Mucosa of stomach (tissue), 1 donor: ENCODE data around the gene LRRC4.

Experiments
- H3K27me3 ChIP-seq: one replicate; pipeline ENCODE4 v1.7.0; 2013; ENCODE audit warnings: mild to moderate bottlenecking, low read length; ENCODE audit not compliant: control insufficient read depth, insufficient read depth
- H3K36me3 ChIP-seq: one replicate; pipeline ENCODE4 v1.7.0; 2013; ENCODE audit warnings: low read length; ENCODE audit not compliant: control insufficient read depth, insufficient read depth
- H3K4me1 ChIP-seq: one replicate; pipeline ENCODE4 v1.7.0; 2013; ENCODE audit warnings: mild to moderate bottlenecking, low read length; ENCODE audit not compliant: control insufficient read depth, insufficient read depth
- H3K4me3 ChIP-seq: one replicate; pipeline ENCODE4 v1.7.0; 2013; ENCODE audit warnings: low read length
- H3K9ac ChIP-seq: one replicate; pipeline ENCODE4 v1.7.0; 2013; ENCODE audit warnings: mild to moderate bottlenecking, low read length, moderate library complexity
- H3K9me3 ChIP-seq: one replicate; pipeline ENCODE4 v1.7.0; 2013; ENCODE audit warnings: mild to moderate bottlenecking, low read length, moderate library complexity; ENCODE audit not compliant: control insufficient read depth
- donor health status: Pancreatic carcinoma.

The LRRC4 gene

DNA sequence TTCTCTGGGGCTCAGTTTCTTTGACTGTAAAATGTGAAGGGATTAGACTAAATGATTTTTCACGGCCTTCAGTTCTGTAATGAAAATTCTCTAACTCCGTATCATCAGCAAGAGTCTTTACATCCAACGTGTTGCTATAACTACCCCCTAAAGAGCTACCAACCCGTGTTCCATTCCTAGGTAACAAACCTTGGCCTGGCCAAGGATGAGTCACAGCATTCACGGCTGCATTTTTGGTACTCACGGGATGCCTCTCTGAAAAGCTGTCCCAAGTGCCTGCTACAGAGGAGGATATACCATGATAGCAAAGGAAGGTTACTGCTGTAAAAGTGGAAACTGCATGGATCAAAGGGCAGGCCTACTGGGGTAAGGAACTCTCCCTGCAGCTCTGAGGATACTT, 5.9 kb downstream of the LRRC4 start:
- Histone ChIP-seq H3K9me3 (no peaks in the 10 kb centered on the region), H3K36me3 (no peaks in the 10 kb centered on the region), H3K27me3 (peaks cover 3% of the 10 kb centered on the region), H3K9ac (no peak overlapping the region), H3K4me1 (no peaks in the 10 kb centered on the region), H3K4me3 (no peak overlapping the region)

DNA sequence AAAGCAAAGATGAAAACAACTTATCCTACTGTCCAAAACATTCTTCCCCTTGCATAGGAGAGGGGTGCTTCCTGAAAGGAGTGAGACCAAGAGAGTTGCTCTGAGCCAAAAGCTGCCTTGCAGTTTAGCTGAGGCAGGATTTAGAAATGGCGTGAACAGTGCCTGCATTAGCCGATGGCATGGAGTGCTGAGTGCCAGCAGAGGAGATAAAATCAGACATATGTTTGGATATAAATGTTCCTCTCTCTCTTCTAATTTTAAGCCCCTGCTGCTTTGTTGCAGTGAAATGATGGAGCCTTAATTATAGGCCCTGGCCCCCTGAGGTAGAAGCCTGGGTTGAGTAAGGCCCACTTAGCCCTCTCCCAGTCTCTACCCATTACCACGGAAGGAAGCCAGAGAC, 7.1 kb downstream of the LRRC4 start:
- no peak overlapping the region for H3K9ac ChIP-seq
- H3K4me1 ChIP-seq, result no peaks in the 10 kb centered on the region
- no peaks in the 10 kb centered on the region for H3K9me3 ChIP-seq
- H3K4me3 ChIP-seq, result no peak overlapping the region
- no peaks in the 10 kb centered on the region for H3K36me3 ChIP-seq
- no peaks in the 10 kb centered on the region for H3K27me3 ChIP-seq

GRCh38 chr7:128022631-128023532, 8.4 kb downstream of the LRRC4 start:
- peaks cover 8% of the 10 kb centered on the region for H3K4me1 ChIP-seq
- H3K9me3 ChIP-seq, result no peaks in the 10 kb centered on the region
- no peaks in the 10 kb centered on the region for H3K36me3 ChIP-seq
- H3K27me3 ChIP-seq, result no peaks in the 10 kb centered on the region
- no peak overlapping the region for H3K4me3 ChIP-seq
- no peak overlapping the region for H3K9ac ChIP-seq

DNA sequence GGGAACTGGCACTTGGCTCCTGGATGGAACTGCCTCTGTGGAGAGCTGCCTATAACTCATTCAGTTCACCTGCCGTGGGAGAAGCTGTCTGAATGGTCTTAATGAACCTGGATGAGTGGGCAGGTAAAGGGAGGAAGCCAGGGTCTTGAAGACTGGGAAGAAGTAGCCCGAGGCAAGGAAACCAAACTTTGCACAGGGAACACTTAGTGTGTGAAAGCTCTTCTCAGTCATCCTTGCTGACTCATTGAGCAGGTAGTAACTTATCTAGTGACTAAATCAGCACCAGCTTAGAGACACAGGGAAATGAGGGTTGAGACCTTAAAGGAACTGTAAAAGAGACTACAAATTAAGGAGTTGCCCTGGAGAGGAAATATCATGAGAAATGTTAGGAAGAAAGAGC, 9.9 kb downstream of the LRRC4 start:
- Histone ChIP-seq H3K36me3 (no peaks in the 10 kb centered on the region), H3K9me3 (no peaks in the 10 kb centered on the region), H3K9ac (no peak overlapping the region), H3K27me3 (no peaks in the 10 kb centered on the region), H3K4me1 (peaks cover 16% of the 10 kb centered on the region), H3K4me3 (no peak overlapping the region)

DNA sequence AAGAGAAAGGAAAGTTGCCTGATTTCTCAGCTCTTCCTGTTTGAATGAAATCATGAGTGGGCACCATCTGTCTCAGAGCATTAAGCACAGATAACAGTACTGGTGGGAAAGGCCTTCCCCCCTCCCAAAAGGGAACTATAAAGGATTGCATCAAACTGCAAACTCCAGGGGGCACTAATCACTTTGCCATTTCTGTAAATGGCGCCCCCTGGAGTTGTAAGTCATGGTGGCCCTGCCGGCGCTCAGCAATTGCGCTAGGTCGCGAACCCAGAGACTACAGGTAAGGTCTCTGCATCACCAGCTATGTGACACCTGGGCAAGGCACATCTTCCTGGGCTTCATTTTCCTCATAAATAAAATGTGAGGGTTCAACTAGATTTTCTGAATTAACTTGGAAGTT, 11.1 kb downstream of the LRRC4 start:
- Histone ChIP-seq H3K4me3 (no peak overlapping the region), H3K9me3 (no peaks in the 10 kb centered on the region), H3K9ac (no peak overlapping the region), H3K27me3 (no peaks in the 10 kb centered on the region), H3K4me1 (peaks cover 16% of the 10 kb centered on the region), H3K36me3 (no peaks in the 10 kb centered on the region)

GRCh38 chr7:128019288-128019687, 11.9 kb downstream of the LRRC4 start:
- Histone ChIP-seq H3K4me3 (no peak overlapping the region), H3K4me1 (peaks cover 16% of the 10 kb centered on the region), H3K27me3 (no peaks in the 10 kb centered on the region), H3K9ac (no peak overlapping the region), H3K36me3 (no peaks in the 10 kb centered on the region), H3K9me3 (no peaks in the 10 kb centered on the region)

GRCh38 chr7:128017862-128018845, 13.1 kb downstream of the LRRC4 start:
- Histone ChIP-seq H3K9ac (no peak overlapping the region), H3K9me3 (no peaks in the 10 kb centered on the region), H3K36me3 (no peaks in the 10 kb centered on the region), H3K4me1 (peaks cover 16% of the 10 kb centered on the region), H3K4me3 (no peak overlapping the region), H3K27me3 (no peaks in the 10 kb centered on the region)

DNA sequence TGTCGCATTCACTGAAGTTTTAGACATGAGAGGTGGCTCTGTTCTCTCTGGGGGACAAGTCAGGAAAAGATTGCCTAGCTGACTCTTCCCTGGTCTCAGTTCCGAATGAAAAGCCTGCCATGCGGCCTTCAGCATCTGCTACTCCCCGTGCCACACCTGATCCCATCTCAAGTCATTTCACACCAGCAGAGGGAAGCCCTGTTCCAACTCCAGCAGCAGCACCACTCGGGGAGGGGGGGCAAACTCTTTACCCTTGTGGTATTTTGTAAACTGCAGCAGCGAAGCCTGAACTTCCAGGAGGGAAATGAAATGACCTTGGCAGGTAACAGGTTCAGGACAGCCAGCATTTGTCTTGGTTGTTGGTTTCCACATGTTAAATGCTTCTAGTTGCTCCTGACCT, 13.8 kb downstream of the LRRC4 start:
- no peaks in the 10 kb centered on the region for H3K36me3 ChIP-seq
- no peaks in the 10 kb centered on the region for H3K27me3 ChIP-seq
- no peaks in the 10 kb centered on the region for H3K9me3 ChIP-seq
- H3K9ac ChIP-seq, result no peak overlapping the region
- peaks cover 16% of the 10 kb centered on the region for H3K4me1 ChIP-seq
- no peak overlapping the region for H3K4me3 ChIP-seq

DNA sequence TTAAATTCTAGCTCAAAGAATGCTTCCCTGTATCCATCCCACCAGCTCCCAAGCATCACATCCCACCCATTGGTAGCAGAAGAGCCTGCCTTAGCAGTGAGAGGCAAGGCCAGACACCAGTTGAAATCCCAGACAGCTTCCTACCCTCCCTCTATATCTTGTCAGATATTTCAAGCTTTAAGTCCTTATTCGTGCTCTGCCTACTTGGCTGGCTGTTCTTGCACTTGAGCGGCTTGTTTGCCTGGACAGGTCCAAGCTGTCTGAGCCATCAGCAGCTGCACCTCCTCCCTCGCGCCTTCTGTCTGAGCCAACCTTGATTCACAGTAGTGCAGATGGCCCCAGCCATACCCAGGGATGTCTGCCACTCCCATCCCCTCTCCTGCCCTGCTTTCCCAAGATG, 16.4 kb downstream of the LRRC4 start:
- no peaks in the 10 kb centered on the region for H3K27me3 ChIP-seq
- H3K9ac ChIP-seq, result no peak overlapping the region
- H3K9me3 ChIP-seq, result no peaks in the 10 kb centered on the region
- H3K4me1 ChIP-seq, result peaks cover 16% of the 10 kb centered on the region
- H3K4me3 ChIP-seq, result no peak overlapping the region
- peaks cover 3% of the 10 kb centered on the region for H3K36me3 ChIP-seq

DNA sequence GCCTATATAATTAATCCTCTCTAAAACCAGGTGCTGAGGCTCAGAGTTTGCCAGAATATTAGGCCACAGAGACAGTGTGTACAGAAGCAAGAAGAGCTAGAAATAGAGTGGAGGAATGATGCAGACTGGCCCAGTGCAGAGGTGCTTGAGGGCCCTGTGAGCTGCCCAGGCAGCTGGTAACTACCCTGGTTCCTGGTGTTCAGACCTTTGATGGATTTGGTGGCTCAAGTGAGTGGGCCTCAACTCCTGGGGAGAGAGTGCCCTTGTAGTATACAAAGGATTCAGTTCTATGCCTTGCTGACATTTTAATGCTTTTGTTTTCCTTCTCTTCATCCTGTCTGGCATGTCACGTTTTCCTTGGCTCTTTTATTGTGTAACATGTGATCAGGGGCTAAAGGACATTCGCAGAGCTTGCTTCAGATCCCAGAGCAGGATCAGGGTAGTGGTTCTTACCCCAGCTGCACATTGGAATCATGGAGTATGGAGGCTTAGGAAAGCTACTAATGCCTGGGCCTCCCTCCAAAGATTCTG, 20.0 kb downstream of the LRRC4 start:
- Histone ChIP-seq H3K4me3 (no peak overlapping the region), H3K36me3 (peaks cover 3% of the 10 kb centered on the region), H3K9ac (no peak overlapping the region)

DNA sequence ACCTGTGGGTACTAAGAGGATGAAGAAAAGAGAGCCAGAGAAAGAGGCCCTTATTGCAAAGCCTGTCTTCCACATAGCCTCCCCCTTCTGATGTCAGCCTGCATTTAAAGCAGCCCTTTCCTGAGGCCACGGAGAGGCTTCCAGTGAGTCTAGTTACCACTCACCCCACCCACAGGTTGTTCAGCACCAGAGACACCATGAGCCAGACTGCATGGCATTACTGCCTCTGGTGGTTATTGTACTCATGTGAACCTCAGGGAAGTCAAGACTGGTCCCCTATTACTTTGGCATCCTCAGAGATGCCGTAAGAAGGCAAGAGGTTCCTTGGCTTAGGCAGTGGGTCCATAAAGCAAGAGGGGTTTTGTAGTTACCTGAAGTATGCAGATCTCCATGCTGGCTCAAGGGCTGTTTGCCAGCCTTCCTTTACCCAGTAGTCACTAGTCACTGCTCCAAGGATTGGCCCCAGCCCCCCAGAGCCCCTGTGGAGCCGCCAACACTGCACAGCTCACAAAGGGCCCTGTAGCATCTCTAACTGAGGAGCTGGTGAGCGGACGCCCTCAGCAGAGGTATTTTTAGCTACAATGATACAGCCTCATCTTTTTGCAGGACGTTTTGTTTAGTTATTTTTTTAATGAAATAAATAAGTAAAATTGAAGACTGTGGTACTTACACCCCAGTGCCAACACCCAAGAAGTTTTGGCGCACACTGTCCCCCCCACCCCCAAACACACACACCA, 20.7 kb downstream of the LRRC4 start:
- Histone ChIP-seq H3K4me3 (no peak overlapping the region), H3K9me3 (no peaks in the 10 kb centered on the region), H3K36me3 (peaks cover 3% of the 10 kb centered on the region), H3K4me1 (no peaks in the 10 kb centered on the region), H3K27me3 (no peaks in the 10 kb centered on the region), H3K9ac (no peak overlapping the region)

More for the DNA sequence above, 20.0 kb downstream of the LRRC4 start:
- Histone ChIP-seq H3K27me3 (no peaks in the 10 kb centered on the region), H3K4me1 (no peaks in the 10 kb centered on the region), H3K9me3 (no peaks in the 10 kb centered on the region)
